CD1c-positive myeloid dendritic cell (primary cell): ENCODE results near the gene KLHL13.
"Not testable (repeated sequence)": the region's sequence is repeated elsewhere in the genome, so short reads cannot be mapped to it uniquely, and the experiment has no call there.

Experiments used
- DNase-seq: peaks from one replicate; pipeline ENCODE4 v3.0.0-alpha.2; 2016; ENCODE audit errors: extremely low spot score

Gene KLHL13

GRCh38 chrX:117992192-117992723 is 124.4 kb downstream of the KLHL13 start:
- DNase-seq = no peak

GRCh38 chrX:117990438-117990837 is 126.2 kb downstream of the KLHL13 start:
- DNase-seq = no peak

DNA sequence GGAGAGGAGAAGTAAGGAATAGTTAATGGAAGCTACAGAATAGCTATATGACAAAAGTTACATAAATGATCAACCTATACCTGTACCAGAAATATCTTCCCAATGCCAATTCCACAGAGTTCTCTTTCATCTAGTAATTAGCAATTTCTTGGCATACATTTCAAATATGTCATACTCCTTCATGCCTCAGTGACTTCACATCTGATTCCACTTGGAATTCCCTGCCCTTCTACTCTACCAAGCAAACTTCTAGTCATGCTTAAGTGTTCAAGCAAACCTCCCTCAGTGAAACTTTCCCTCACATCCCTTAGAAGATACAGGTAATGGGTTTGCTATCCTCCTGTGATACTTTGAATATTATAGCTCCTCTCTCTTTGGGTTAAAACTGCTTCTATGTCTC is 127.1 kb downstream of the KLHL13 start:
- DNase-seq = no peak

DNA sequence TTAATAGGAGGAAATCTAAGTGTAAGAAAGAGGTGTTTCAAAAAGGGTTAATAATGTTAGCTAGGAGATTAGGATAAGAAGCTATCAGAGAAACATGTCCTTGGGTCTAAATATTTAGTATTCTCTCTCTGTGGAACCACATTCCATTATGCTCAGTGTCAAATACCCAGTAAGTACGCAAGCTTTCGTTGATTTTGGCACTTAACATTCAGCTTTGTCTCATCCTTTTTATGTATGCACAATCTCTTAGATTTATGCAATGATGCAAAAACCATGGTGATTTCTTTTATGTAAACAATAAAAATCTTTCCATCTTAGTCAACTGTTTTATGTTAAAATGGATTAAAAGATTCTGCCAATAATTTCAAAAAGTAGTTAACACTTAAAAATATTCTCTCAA is 129.2 kb downstream of the KLHL13 start:
- DNase-seq = no peak

- no peak for DNase-seq
These were observed 131.4 kb downstream of the KLHL13 start for GRCh38 chrX:117985241-117985640.

- DNase-seq = no peak
These were observed 133.8 kb downstream of the KLHL13 start for GRCh38 chrX:117982694-117983392.

DNA sequence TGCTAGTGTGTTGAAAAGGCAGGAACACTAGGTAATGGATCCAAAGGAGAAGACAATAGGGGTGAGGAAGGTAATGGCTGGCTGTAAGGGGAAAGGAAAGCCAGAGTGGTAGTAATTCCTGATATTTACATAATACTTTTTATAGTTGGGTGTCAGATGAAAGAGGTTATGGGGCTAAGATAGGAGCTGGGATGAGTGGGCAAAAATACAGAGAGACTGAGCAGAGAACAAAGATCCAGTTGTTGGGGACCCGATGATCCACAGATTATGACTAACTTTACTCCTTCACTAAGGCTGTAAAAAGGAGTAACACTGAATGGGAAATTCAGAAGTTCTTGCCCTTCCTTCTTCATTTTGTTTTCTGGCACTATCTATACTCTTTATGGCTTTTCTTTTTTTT is 138.2 kb downstream of the KLHL13 start:
- DNase-seq = no peak

- DNase-seq = no peak
These were observed 139.1 kb downstream of the KLHL13 start for GRCh38 chrX:117977526-117977925.

DNA sequence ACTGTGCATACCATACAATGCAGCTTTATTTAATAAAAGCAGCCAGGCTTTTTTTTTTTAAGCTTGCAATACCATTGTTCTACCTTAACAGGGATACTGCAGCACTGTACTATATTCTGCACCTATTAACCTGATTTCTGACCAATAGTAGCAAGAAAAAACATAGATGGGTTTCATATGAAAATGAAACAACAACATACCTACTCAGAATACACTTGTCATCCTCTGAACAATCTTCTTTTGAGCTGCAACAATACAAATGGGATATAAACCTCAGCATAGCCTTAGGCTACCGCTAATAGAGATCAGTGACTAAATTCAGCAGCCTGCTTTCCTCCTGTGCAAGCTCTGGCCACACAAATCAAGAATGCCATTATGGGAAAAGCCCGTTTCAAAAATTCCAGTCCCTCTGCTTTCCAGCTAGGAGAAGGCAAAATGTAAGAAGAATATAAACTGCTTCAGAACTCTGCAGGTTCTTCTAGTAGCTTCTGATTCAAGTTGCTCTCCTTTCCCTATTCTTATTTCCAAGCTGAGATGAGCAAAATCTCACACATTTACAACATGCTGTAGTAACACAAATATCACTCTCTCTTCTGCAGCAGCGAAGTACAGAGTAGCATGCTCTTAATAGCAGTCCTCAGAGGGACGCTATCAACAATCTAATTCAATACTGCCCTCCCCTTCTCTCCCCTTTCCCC is 143.4 kb downstream of the KLHL13 start:
- DNase-seq = no peak

DNA sequence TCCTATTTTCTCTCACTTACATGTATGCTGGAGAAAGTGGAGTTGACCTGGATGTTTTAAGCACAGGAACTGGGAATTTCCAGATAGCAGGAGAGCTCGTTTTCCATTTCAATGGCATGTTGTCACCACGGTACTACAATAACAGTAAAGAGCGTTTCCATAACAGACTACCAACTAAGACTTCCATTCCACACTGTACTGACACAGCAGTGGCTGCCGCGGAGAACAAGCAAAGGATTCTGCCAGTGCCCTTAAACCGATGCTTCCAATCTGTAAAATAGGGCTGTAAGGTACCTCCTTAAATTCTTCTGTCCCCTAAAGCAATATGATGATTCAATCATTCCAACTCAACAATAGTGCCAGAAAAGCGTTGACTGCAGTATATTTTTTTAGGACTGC is 143.9 kb downstream of the KLHL13 start:
- DNase-seq = no peak

DNA sequence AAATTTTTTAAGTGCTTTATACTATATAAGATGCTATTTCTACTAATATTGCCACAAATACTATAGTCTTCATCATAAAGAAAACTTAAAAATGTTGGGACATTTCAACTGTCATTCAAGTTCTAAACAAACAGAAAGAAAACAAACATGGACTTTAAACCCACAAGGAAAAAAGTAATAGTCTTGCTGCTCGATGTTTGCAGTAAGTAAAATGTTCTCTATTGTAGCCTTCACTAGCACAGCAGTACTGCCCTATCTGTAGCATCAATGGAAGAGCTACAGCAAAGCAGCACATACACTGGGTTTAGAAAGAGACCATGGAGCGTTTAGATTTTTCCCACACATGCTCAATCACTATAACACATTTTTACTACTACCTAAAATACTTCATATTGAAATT is 146.8 kb downstream of the KLHL13 start:
- DNase-seq = no peak

DNA sequence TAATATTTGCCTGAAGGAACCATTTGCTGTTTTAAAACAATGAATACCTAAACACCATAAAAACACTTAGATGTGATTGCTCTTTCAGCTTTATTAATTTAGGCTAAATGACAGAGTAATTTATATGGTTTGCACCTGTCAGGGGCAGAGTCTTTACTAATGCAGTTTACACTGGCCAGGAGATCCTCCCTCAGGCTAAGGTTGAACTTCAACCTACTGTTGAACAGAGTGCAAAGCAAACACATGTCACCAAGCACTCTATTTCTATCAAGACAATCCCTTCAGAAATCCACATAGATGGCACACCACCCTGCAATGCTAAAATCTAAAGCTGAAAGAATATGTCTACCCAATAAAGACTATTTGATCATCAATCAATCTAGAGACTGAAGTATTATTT is 147.3 kb downstream of the KLHL13 start:
- no peak for DNase-seq

DNA sequence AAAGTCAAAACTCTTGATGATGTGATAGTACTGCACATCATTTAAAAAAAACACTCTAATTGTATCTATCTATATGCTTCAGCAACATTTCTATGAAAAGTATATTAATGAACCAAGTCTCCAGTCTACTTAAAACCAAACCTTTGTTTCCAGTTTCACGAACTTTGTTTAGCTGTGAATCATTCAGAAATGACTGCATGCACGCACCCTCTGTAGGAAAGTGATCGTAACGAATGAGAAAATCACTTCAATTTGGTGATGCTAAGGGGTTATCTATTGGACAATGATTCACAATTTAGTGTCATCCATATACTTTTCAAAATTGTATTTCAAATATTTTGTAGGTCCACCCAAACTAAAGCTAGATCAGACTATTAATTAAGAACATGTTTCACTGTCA is 157.6 kb downstream of the KLHL13 start:
- no peak for DNase-seq

- no peak for DNase-seq
These were observed 159.5 kb downstream of the KLHL13 start for GRCh38 chrX:117957128-117957527.

DNA sequence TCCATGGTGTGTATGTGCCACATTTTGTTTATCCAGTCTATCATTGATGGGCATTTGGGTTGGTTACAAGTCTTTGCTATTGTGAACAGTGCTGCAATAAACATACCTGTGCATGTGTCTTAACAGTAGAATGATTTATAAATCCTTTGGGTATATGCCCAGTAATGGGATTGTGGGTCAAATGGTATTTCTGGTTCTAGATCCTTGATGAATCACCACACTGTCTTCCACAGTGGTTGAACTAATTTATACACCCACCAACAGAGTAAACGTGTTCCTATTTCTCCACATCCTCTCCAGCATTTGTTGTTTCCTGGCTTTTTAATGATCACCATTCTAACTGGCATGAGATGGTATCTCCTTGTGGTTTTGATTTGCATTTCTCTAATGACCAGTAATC is 177.3 kb downstream of the KLHL13 start:
- not testable (repeated sequence) for DNase-seq

DNA sequence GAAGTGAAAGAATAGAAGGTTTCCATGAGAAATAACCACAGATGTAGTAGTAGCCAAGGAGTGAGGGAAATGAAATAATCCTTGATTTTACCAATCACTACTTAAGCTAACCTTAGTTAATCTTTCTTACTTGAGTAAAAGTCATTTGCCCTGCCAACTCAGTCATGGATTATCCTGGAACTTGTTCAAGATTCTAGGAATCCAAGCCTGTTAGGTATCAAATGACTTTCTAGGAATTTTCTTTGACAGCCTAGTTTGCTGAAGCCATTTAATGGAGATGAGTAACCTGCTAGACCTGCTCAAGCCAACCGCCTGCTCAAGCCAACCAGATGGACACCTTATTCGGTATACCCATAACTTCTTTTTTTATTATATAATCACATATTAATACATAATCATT is 180.5 kb downstream of the KLHL13 start:
- DNase-seq = no peak

DNA sequence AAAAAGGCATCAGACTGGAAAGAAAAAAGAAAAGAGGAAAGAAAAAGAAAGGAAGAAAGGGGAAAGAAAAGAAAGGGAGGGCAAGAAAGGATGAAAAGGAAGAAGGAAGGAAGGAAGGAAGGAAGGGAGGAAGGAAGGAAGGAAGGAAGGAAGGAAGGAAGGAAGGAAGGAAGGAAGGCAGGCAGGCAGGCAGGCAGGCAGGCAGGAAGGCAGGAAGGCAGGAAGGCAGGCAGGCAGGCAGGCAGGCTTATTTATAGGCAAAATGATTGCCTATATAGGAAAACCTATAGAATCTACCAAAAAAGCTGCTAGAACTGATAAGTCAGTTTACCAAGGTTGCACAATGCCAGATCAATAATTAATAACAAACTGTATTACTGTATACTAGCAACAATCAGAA is 186.5 kb downstream of the KLHL13 start:
- DNase-seq = not testable (repeated sequence)

- no peak for DNase-seq
These were observed 196.9 kb downstream of the KLHL13 start for GRCh38 chrX:117919755-117920154.

DNA sequence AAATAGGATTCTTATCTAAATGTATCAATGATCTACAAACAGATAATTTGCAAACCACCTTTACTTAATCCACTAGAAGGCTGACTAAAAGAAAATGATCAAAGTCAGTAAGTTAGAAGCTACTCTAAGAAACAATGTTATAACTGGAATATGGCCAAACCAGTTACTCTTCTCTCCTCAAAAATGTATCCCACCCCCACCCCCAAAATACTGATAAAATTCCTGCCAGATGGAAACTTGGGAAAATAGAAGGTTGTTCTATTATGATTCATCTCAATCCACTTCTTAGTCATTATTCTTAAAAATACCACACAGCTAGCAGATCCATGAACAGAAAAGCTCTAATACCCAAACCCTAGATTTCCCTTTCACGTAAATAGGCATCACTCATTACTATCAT is 206.4 kb downstream of the KLHL13 start:
- no peak for DNase-seq

- no peak for DNase-seq
These were observed 218.4 kb downstream of the KLHL13 start for GRCh38 chrX:117898226-117898625.

GRCh38 chrX:117895418-117895817 is 221.2 kb downstream of the KLHL13 start:
- no peak for DNase-seq

DNA sequence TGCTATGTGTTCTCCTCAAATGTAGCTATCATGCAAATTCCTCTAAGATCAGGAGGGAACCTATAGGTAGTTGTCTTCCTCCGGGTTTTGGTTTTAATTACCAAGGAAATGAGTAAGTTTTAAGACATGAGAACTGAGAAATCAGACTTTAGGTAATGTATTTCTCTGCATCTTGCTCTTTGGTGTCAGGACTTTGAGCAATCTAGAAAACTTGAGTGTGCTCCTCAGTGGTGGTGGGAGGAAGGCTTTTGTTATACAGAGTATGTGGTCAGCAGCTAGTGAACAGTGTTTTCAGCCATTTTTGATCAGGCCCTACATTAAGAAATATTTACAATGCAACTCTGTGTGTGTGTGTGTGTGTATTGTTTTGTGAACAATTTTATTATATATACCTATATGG is 224.1 kb downstream of the KLHL13 start:
- DNase-seq = no peak

GRCh38 chrX:117871796-117872195 is 244.8 kb downstream of the KLHL13 start:
- DNase-seq = no peak
